Ammon's horn (tissue), 1 donor: ENCODE measurements around the gene XCL2.
"Not testable (repeated sequence)": the region's sequence is repeated elsewhere in the genome, so short reads cannot be mapped to it uniquely, and the experiment has no call there.

Experiments used
- DNase-seq: peaks from one replicate; pipeline ENCODE4 v3.0.0-alpha.2; 2016; ENCODE audit warnings: low spot score

Gene XCL2

GRCh38 chr1:168556647-168557046, 12.8 kb upstream of the XCL2 start:
- DNase-seq: no peak

- DNase-seq: no peak
Measured at GRCh38 chr1:168555508-168556046, 11.8 kb upstream of the XCL2 start.

DNA sequence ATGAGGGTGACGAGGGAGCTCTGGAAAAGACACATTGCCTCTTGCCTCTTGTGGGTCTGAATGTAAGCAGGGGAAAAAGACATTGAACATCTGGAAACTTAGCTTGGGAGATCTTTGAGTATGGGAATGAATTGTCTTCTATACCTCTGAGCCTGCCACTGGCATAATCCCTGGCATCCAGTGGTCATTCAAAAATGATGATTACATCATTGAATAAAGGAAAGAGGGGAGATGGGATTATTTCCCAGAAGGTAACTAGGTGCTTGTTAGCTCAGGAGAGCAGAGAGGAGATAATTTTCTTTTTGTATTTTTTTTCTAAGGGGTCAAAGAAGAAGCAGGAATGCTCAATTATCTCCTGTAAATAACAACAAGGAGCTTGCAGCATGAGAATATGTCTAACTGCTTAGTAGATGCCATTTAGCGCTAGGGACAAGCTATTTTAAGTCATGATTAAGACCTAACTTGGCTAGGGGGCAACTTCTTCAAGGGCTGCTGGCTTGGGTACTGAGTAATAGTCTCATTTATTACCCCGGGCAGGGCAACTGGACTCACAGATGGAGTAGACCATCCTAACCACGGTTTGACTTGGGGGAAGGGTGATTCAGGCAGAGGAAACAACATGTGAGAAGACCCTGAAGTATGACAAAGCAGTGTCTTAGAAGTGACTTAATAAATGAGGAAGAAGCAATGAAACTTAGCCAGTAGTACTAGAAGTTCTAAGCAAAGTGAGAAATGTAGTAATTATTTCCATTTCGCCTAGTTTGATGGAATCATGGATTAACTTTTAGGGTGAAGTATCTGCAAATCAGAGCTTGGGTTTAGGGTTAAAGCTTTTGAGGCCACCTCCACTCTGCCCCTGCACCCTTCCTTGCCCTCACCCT, 11.0 kb upstream of the XCL2 start:
- DNase-seq: no peak

- DNase-seq: no peak
Measured at GRCh38 chr1:168553680-168554553, 10.1 kb upstream of the XCL2 start.

- no peak for DNase-seq
Measured at GRCh38 chr1:168552961-168553360, 9.2 kb upstream of the XCL2 start.

DNA sequence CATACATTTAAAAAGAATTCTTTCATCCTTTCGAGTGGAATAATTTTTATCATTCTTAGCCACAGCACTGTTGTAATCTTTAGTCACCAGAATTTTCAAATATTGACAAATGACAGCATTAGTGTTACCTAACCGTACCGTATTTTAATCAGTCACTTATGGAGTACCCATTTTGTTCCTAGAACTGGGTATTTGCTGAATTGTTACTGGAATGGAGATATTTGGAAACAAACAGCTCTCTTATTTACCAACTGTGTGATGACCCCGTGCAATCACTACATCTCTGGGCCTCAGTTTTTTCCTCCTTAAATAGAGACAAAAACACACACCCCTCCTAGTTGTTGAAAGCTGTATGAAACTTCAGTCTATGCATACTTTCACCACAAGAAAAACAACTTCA, 7.9 kb upstream of the XCL2 start:
- no peak for DNase-seq

- no peak for DNase-seq
Measured at GRCh38 chr1:168550971-168551370, 7.2 kb upstream of the XCL2 start.

DNA sequence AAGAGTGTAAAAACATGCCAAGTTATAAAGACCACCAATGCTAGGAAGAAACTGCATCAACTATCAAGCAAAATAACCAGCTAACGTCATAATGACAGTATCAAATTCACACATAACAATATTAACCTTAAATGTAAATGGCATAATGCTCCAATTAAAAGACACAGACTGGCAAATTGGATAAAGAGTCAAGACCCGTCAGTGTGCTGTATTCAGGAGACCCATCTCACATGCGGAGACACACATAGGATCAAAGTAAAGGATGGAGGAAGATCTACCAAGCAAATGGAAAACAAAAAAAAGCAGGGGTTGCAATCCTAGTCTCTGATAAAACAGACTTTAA, 2.7 kb upstream of the XCL2 start:
- not testable (repeated sequence) for DNase-seq

DNA sequence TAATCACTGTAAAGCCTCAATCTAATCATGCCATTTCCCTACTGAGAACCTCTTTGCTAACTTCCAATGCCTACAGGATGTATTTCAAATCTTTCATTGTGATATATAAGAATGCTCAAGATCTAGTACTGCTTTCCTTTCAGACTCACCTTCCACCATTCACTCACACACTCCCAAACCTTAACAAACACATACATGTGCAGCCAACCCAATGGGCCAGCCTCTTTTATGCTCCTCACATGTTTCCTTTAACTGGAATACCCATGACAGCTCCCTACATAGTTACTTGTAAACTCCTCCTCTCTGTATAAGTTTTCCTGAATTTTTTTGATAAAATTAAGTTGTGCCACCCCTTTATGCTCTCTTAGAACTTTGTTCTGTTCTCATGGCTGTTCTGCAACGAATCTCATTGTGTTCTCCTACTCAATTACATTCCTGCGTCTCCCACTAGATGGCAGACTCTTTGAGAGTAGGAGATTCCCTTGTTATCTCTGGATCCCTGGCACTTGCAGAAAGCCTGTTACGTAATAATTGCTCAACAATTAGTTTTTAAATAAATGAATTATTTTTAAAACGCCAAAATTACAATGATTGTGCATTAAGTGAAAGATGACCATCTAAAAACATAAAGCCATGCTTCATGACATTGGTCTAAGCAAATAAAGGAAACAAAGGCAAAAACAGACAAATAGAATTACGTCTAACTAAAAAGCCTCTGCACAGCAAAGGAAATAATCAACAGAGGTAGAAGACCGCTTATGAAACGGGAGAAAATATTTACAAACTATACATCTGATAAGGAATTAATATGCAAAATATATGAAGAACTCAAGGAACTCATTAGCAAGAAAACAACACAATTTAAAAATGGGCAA, 2.1 kb upstream of the XCL2 start:
- peak; percentile 21 for DNase-seq

DNA sequence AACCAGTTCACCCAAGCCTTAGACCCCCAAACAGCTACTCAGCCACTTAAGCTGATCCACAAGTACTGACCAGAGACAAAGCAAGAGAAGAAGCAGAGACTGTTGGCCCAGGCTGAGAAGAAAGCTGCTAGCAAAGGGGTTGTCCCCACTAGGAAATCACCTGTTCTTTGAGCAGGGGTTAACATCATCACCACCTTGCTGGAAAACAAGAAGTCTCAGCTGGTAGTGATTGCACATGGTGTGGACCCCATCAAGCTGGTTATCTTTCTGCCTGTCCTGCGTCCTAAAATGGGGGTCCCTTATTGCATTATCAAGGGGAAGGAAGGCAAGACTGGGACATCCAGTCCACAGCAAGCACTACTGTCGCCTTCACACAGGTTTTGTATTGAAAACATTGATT, 819 bp downstream of the XCL2 start:
- DNase-seq: not testable (repeated sequence)

DNA sequence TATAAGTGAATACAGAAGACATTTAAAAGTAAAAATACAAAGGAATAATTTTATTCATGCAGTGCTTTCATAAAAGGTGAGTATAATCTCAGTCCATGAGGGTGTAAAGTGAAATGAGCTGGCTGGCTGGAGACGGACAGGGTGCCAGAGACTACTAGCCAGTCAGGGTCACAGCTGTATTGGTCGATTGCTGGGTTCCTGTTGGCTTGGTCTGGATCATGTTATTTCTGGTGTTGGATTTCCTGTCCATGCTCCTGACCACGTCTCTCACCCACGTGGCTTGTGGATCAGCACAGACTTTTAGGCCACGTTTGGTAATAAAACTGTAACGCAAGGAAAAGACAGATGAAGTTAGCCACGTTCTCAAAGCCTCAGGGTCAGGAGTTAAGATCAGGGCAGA, 3.0 kb downstream of the XCL2 start:
- DNase-seq: peak; percentile 26

GRCh38 chr1:168535536-168535935, 8.3 kb downstream of the XCL2 start:
- peak; percentile 32 for DNase-seq

GRCh38 chr1:168531615-168532345, 12.0 kb downstream of the XCL2 start:
- DNase-seq: no peak

GRCh38 chr1:168529518-168529917, 14.3 kb downstream of the XCL2 start:
- no peak for DNase-seq

- DNase-seq: no peak
Measured at GRCh38 chr1:168521401-168522000, 22.3 kb downstream of the XCL2 start.

- DNase-seq: no peak
Measured at GRCh38 chr1:168520832-168521231, 23.0 kb downstream of the XCL2 start.

- DNase-seq: no peak
Measured at GRCh38 chr1:168520052-168520751, 23.6 kb downstream of the XCL2 start.

DNA sequence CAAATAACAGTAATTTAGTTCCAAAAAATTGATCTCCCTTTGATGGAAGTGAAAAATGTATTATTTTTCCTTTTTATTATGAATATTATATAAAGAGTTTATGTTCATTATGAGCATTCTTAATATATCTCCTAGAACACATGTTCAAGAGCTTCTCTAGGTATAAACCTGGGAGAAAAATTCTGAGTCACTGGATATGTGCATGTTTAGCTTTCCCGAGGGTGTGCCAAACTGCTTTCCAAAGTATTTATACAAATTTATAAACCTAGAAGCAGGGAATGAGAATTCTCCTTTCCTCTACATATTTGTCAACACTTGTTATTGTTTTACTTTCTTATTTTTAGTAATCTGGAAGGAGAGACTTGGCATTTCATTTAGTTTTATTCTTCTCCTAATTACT, 25.0 kb downstream of the XCL2 start:
- no peak for DNase-seq

GRCh38 chr1:168518201-168518689, 25.6 kb downstream of the XCL2 start:
- no peak for DNase-seq

GRCh38 chr1:168514455-168514854, 29.3 kb downstream of the XCL2 start:
- no peak for DNase-seq
